Fibroblast of skin of back (primary cell): ENCODE measurements around the gene SHROOM2.
A peak's percentile ranks its signal among the peaks of the same experiment; 100 is the strongest.

Experiments
- DNase-seq: peaks from one replicate; pipeline ENCODE4 v3.0.0-alpha.2; 2013

Gene SHROOM2

DNA sequence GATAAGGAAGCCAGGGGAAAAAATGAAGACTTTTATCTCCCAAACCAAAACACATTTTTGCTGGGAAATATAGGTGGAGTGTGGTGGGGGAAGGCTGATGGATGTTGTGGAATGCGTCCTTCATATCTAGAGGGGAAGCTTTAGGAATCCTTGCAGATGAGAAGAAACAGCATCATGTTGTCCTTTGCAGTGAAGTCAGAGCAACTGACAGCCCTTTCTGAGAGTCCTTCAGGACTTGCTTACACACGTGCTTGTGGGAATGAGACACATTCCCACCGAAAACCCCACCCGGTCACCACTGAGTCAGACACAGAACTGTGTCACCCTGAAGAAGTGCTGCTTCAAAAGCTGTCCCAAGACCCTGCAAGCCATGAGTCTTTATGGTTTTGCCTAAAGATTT lies 81.5 kb downstream of the SHROOM2 start:
- DNase-seq, result no peak

GRCh38 chrX:9871701-9872268 lies 85.6 kb downstream of the SHROOM2 start:
- no peak for DNase-seq

DNA sequence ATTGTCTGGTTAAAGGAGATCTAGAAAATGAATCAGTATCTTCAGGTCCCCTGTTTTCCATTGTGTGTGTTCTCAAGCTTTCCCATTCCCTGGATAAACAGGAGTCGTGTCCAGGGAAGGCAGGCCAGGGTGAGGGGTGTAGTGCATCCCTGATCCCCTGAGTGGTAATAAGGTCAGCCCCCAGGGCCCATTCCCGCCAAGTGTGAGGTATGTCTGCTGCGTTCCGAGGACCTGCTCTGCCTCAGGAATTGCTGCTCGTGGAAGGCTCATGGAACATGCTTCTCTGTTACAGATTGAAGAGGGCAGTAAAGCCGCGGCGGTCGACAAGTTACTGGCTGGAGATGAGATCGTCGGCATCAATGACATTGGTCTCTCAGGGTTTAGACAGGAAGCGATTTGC lies 87.1 kb downstream of the SHROOM2 start:
- no peak for DNase-seq

DNA sequence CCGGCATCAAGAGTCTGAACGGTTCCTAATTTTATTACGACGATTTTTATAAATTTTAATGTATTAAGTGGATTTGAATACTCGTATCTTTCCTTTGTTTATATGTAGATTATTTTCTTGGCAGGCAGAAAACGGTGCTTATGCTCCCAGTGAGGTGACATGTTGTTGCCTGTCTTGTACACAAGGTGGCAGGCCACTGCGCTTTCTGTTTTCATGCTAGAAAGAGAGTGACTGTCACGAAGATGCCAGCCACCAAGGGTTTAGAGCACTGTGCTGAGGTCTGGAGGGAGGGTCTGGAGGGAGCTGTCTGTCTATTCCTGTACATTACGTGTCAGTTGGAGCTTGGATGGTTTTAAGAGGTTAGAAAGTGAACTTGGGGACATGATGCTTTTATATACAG lies 87.7 kb downstream of the SHROOM2 start:
- peak; percentile 29 for DNase-seq

GRCh38 chrX:9874483-9874882 lies 88.3 kb downstream of the SHROOM2 start:
- DNase-seq, result no peak

- no peak for DNase-seq
Measured at GRCh38 chrX:9875801-9876200, 89.6 kb downstream of the SHROOM2 start.

GRCh38 chrX:9876201-9876600 lies 90.0 kb downstream of the SHROOM2 start:
- DNase-seq, result no peak

- DNase-seq, result no peak
Measured at GRCh38 chrX:9878146-9878820, 92.1 kb downstream of the SHROOM2 start.

- DNase-seq, result no peak
Measured at GRCh38 chrX:9880237-9880636, 94.0 kb downstream of the SHROOM2 start.

DNA sequence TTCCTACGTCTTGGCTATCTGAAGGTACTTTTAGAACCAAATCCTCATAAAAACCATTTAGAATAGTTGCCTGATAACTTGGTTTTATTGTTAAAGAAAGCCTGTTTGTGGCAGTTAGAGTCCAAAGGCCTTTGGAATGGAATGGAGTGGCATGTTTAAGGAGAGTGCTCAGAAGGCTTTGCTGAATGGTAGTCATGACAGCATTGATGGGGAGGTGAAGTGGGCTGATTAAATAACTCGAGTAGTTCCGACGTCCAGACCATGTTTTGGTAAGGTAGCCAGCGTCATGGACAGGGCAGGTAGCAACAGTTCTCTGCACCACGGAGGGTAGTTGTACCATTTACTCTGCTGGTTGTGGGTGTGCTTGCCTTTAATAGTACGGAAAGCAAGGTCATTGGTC lies 94.6 kb downstream of the SHROOM2 start:
- no peak for DNase-seq

GRCh38 chrX:9882669-9883446 lies 96.6 kb downstream of the SHROOM2 start:
- no peak for DNase-seq

- DNase-seq, result no peak
Measured at GRCh38 chrX:9884031-9884779, 98.0 kb downstream of the SHROOM2 start.

DNA sequence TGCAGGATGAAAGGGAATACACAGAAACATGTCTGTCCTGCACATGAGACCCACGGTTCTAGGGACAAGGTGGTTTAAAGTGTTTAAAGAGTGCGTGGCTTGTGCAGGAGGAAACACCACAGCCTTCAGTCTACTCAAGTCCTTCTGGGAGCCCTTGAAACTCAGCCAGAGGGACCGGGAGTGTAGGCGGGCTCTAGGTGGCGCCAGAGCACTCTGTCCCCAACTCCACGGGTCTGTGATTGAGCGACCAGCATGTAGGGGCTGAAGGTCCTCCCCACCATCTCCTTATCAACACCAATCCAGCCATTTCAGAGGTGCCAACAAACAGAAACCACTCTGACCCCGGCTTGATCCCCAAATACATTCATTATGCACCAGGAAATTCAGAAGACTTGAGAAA lies 98.9 kb downstream of the SHROOM2 start:
- DNase-seq, result peak; percentile 54

DNA sequence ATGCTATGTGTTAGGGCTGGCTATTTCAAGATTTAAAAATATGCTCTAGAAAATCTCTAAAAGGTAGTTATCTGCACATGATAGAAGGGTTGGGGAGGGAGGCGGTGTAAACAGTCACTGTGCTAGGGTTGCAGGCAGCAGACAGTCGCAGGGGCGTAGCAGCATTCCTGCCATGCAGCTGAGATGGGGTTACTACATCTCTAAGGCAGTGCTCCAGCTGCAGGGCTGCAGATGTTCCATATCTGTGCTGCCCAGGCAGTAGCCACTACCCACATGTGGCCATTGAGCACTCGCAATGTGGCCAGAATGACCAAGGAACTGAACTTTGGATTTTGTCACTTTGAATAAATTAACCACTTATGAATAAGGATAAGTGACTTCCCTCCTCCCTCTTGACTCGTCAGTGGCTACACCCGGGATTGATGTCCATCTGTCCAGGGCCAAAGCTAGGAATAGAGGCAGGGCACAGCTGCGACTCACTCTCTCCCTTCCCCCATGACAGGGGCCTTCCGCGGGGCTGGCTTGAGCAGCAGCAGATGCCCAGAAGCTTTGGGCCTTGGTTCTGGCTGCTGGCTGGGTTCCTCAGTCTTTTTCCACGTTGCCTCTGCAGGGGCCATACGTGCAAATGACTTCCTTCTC lies 101.5 kb downstream of the SHROOM2 start:
- DNase-seq, result no peak

- no peak for DNase-seq
Measured at GRCh38 chrX:9888953-9889470, 102.8 kb downstream of the SHROOM2 start.

- DNase-seq, result no peak
Measured at GRCh38 chrX:9890681-9891091, 104.5 kb downstream of the SHROOM2 start.

- DNase-seq, result no peak
Measured at GRCh38 chrX:9895225-9895912, 109.1 kb downstream of the SHROOM2 start.

DNA sequence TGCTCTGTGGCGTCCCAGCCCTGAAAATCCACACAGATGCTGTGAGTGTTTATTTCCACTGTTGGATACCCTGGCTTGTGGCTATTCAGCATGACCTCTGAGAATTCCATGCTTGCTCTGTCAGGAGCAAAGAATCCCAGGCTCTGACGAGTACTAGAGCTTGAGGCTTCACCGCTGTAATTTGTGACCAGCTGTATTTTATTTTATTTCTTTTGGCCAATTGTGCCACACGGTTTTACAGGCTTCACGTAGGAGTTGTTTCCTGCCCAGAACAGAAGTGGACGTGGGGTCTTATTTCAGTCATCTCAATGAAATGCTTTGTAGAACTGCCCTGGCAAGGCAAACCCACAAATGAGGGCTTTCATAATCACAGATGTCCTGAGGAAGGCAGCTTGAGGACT lies 111.5 kb downstream of the SHROOM2 start:
- peak; percentile 77 for DNase-seq

- DNase-seq, result peak; percentile 15
Measured at GRCh38 chrX:9899640-9900111, 113.4 kb downstream of the SHROOM2 start.

- DNase-seq, result peak; percentile 16
Measured at GRCh38 chrX:9902656-9903055, 116.4 kb downstream of the SHROOM2 start.

DNA sequence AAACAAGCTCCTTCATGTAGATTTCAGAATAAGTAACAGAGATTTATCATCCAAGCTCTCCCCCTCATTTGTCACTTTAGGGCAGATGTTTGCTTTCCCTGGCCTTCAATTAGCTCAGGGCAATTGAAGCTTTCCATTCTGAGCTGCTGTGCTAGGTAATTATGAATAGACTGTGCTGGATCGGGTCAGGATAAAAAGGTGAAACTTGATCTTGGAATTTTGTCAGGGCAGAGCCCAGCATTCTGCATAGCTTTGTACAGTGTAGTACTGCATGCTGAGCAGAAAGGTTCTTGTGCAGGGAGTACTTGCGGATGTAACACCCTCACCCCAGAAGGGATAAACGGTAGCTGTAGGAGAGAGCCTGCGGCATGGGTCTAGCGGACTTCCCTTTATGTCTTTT lies 116.9 kb downstream of the SHROOM2 start:
- DNase-seq, result no peak

DNA sequence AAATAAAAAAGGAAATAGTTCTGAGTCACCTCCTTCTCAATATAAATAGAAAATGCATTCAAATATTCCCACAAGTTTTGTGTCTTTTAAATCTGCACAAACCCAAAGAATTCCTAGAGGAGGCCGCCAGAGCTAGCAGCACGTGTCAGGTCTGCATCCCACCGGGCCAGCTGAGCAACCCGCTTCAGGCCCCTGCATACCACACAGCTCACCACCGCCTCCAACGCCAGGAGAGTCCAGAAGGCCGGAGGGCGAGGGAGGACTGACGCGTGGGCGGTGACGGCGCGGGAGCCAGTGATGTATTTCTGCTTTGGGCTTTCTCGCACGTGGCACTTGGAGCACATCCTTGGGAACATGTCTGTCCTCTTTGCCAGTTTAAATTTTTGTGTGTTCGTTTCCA lies 119.1 kb downstream of the SHROOM2 start:
- DNase-seq, result peak; percentile 62
